Lower leg skin (tissue), 3 donors: Measurements from ENCODE around the gene GAREM1.

Experiments
- CTCF ChIP-seq, 3 donors: fragments of 450-650 bp; IDR thresholded peaks; one replicate each; pipeline ENCODE4 v1.5.1; 2016; ENCODE audit warnings: antibody characterized with exemption in 3 of 3, mild to moderate bottlenecking in 3 of 3, moderate library complexity in 2 of 3
- POLR2A ChIP-seq, 2 donors: fragments of 450-650 bp; IDR thresholded peaks; one replicate each; pipeline ENCODE4 v1.6.1; 2016 to 2017; ENCODE audit warnings: antibody characterized with exemption in 2 of 2, mild to moderate bottlenecking in 1 of 2, moderate library complexity in 1 of 2

- TF ChIP-seq CTCF (IDR thresholded peaks at IDR 0.05) (no peak), POLR2A (IDR thresholded peaks at IDR 0.05) (no peak)
Observed at GRCh38 chr18:32337347-32337746, 133.3 kb downstream of the GAREM1 start.
